SHP77 (cell line): ENCODE data around the gene EARS2.
A peak's percentile ranks its signal among the peaks of the same experiment; 100 is the strongest.
"Not testable (repeated sequence)": the region's sequence is repeated elsewhere in the genome, so short reads cannot be mapped to it uniquely, and the experiment has no call there.

Source experiments
- DNase-seq, 2 experiments: peaks; one replicate each; lab custom pipeline; 2025; lab: John Stamatoyannopoulos, UW

EARS2 gene

GRCh38 chr16:23567602-23568001, 10.5 kb upstream of the EARS2 start:
- no peak for DNase-seq

GRCh38 chr16:23566724-23567123, 9.6 kb upstream of the EARS2 start:
- DNase-seq: no peak

- no peak for DNase-seq
These were observed 7.6 kb upstream of the EARS2 start for GRCh38 chr16:23564575-23565363.

GRCh38 chr16:23563186-23563585, 6.0 kb upstream of the EARS2 start:
- no peak for DNase-seq

- DNase-seq: no peak
These were observed 5.4 kb upstream of the EARS2 start for GRCh38 chr16:23562505-23562904.

GRCh38 chr16:23561586-23561985, 4.4 kb upstream of the EARS2 start:
- DNase-seq: no peak

GRCh38 chr16:23557779-23558702, 891 bp upstream of the EARS2 start:
- DNase-seq: no peak

- no peak for DNase-seq
These were observed 2.6 kb downstream of the EARS2 start for GRCh38 chr16:23554536-23554935.

GRCh38 chr16:23552161-23552560, 5.0 kb downstream of the EARS2 start:
- no peak for DNase-seq

- no peak for DNase-seq
These were observed 7.2 kb downstream of the EARS2 start for GRCh38 chr16:23549938-23550337.

GRCh38 chr16:23544436-23544835, 12.7 kb downstream of the EARS2 start:
- no peak for DNase-seq

GRCh38 chr16:23540817-23541178, 16.4 kb downstream of the EARS2 start:
- not testable (repeated sequence) for DNase-seq

- peak; percentile 1 to 10 for DNase-seq
These were observed 16.9 kb downstream of the EARS2 start for GRCh38 chr16:23539984-23540816.

- DNase-seq: no peak
These were observed 18.3 kb downstream of the EARS2 start for GRCh38 chr16:23538919-23539278.

GRCh38 chr16:23537390-23537789, 19.8 kb downstream of the EARS2 start:
- DNase-seq: no peak

GRCh38 chr16:23535901-23536300, 21.2 kb downstream of the EARS2 start:
- DNase-seq: no peak

GRCh38 chr16:23534868-23535860, 22.0 kb downstream of the EARS2 start:
- no peak for DNase-seq

GRCh38 chr16:23532448-23532847, 24.7 kb downstream of the EARS2 start:
- no peak for DNase-seq

GRCh38 chr16:23530062-23530461, 27.1 kb downstream of the EARS2 start:
- DNase-seq: no peak

- no peak for DNase-seq
These were observed 28.4 kb downstream of the EARS2 start for GRCh38 chr16:23528644-23529310.
